OCI-LY1 (cell line): ENCODE results near the gene MYOZ3.

ENCODE experiments used
- CTCF ChIP-seq: fragments of 200-600 bp; sonication (generic), shearing (Covaris generic); IDR thresholded peaks from 2 replicates; pipeline ENCODE4 v1.5.1; 2017; ENCODE audit warnings: mild to moderate bottlenecking, antibody characterized with exemption, low read length, moderate library complexity, mixed read lengths
- EZH2 ChIP-seq: fragments of 200-600 bp; sonication (generic), shearing (Covaris generic); IDR thresholded peaks from 2 replicates; pipeline ENCODE4 v1.8.0; 2017; ENCODE audit warnings: borderline replicate concordance, mixed run types, mild to moderate bottlenecking, antibody characterized with exemption, low read length, moderate library complexity, mixed read lengths

- TF ChIP-seq CTCF (no peak), EZH2 (no peak)
These were observed 16.5 kb upstream of the MYOZ3 start for GRCh38 chr5:150644514-150644913.
